ENCODE measurements around the gene PRDM16. TPM values are rescaled to one million over a fixed set of nuclear protein-coding genes. Genes with fewer than 3 reads are reported as not detected.
A peak's percentile ranks its signal among the peaks of the same experiment; 100 is the strongest.

The PRDM16 gene
- total and polyA plus RNA-seq, 7 donors = 0.04 to 1.2 (median 0.31) TPM

GRCh38 chr1:3456449-3456963 is 387.5 kb downstream of the PRDM16 start:
- H3K27me3 ChIP-seq (ENCODE audit: insufficient read depth in 3 of 3, low read length in 2 of 3) = peaks cover 0 to 8% (median 0%) of the 10 kb centered on the region in 3 donors
- no peak overlapping the region for H3K27ac ChIP-seq
- DNase-seq (peak; percentile 3 to 6), ATAC-seq (no peak)
- no peak overlapping the region for H3K4me3 ChIP-seq
- intact Hi-C loops (cut with DNase I) = no loop called here
- no peaks in the 10 kb centered on the region for H3K9me3 ChIP-seq
- H3K36me3 ChIP-seq (ENCODE audit: insufficient read depth in 1 of 2, low read depth in 1 of 2) = no peaks in the 10 kb centered on the region
- 84 to 87% (median 85%) methylated on average over 12 of the region's 12 CpGs for WGBS, 3 donors
- TF ChIP-seq CTCF (IDR thresholded peaks at IDR 0.05) = no peak
- peaks cover 46% of the 10 kb centered on the region for H3K4me1 ChIP-seq

GRCh38 chr1:3456964-3457909 is 388.2 kb downstream of the PRDM16 start:
- H3K27me3 ChIP-seq (ENCODE audit: insufficient read depth in 3 of 3, low read length in 2 of 3) = peaks cover 0 to 8% (median 0%) of the 10 kb centered on the region in 3 donors
- H3K4me3 ChIP-seq = no peak overlapping the region
- WGBS, 3 donors = 78 to 82% (median 79%) methylated on average over 29 of the region's 29 CpGs
- peaks cover 46% of the 10 kb centered on the region for H3K4me1 ChIP-seq
- DNase-seq (peak; percentile 10 to 41), ATAC-seq (no peak)
- peak overlapping the region; percentile 57 for H3K27ac ChIP-seq
- intact Hi-C loops (cut with DNase I) = no loop called here
- no peak for TF ChIP-seq CTCF (IDR thresholded peaks at IDR 0.05)
- no peaks in the 10 kb centered on the region for H3K9me3 ChIP-seq
- H3K36me3 ChIP-seq (ENCODE audit: insufficient read depth in 1 of 2, low read depth in 1 of 2) = no peaks in the 10 kb centered on the region

- 28 to 31% (median 31%) methylated on average over 18 of the region's 18 CpGs for WGBS, 3 donors
- Histone ChIP-seq H3K27me3 (ENCODE audit: insufficient read depth in 3 of 3, low read length in 2 of 3) (peaks cover 0 to 8% (median 0%) of the 10 kb centered on the region in 3 donors), H3K36me3 (ENCODE audit: insufficient read depth in 1 of 2, low read depth in 1 of 2) (no peaks in the 10 kb centered on the region), H3K4me1 (peaks cover 46% of the 10 kb centered on the region), H3K9me3 (no peaks in the 10 kb centered on the region), H3K4me3 (no peak overlapping the region), H3K27ac (peak overlapping the region; percentile 57)
- DNase-seq = peak; percentile 39 to 73
- intact Hi-C loops (cut with DNase I) = no loop called here
- peak; percentile 69 to 81 (median 78) for ATAC-seq
- TF ChIP-seq CTCF (IDR thresholded peaks at IDR 0.05) = no peak
These were observed 389.2 kb downstream of the PRDM16 start for GRCh38 chr1:3457910-3458883.

- 88 to 95% (median 88%) methylated on average over 24 of the region's 24 CpGs for WGBS, 3 donors
- Histone ChIP-seq H3K27ac (peak overlapping the region; percentile 64), H3K9me3 (no peaks in the 10 kb centered on the region), H3K36me3 (ENCODE audit: insufficient read depth in 1 of 2, low read depth in 1 of 2) (no peaks in the 10 kb centered on the region), H3K4me3 (no peak overlapping the region), H3K4me1 (peaks cover 41% of the 10 kb centered on the region), H3K27me3 (ENCODE audit: insufficient read depth in 3 of 3, low read length in 2 of 3) (no peaks in the 10 kb centered on the region)
- peak; percentile 9 to 29 for DNase-seq
- no peak for TF ChIP-seq CTCF (IDR thresholded peaks at IDR 0.05)
- no peak for ATAC-seq
- intact Hi-C loops (cut with DNase I) = no loop called here
These were observed 390.3 kb downstream of the PRDM16 start for GRCh38 chr1:3459051-3459908.
